A549 (cell line): Measurements from ENCODE around the gene FAM53C. TPM values are rescaled to one million over a fixed set of nuclear protein-coding genes. Genes with fewer than 3 reads are reported as not detected.

Experiments used
- ATAC-seq, 2 experiments: fragments of 200-7000 bp in 1 of 2; fragments of >200 bp in 1 of 2; cut with Nextera tagmentation in 1 of 2; cut with Tn5 transposase in 1 of 2; 3 replicates each; pipeline versions ENCODE4 v1.8.0 to v1.9.1; 2018 to 2020; ENCODE audit warnings: mild to moderate bottlenecking in 1 of 2, moderate library complexity in 1 of 2
- CTCF ChIA-PET: fragments of 300-600 bp; sonication (Branson Sonifier 250); formaldehyde crosslinking; extraction: SDS; loops from one replicate; lab custom pipeline; 2021; ENCODE audit warnings: antibody characterized with exemption, inconsistent platforms; lab: Yijun Ruan, JAX
- POLR2A ChIA-PET: fragments of 350-600 bp; formaldehyde crosslinking; extraction: SDS; loops from one replicate; lab custom pipeline; 2021; ENCODE audit warnings: antibody characterized with exemption, inconsistent platforms; lab: Yijun Ruan, JAX
- DNase-seq, 2 experiments: peaks; one replicate each; pipeline versions ENCODE4 v3.0.0 to v3.0.0-alpha.2; 2011 to 2016; ENCODE audit warnings: low read depth in 1 of 2, low spot score in 1 of 2
- FAIRE-seq: peaks from 2 replicates; lab custom pipeline; 2011; peaks lifted over from hg19 to GRCh38; lab: Jason Lieb, UNC
- H3K27ac ChIP-seq, 2 experiments: fragments of >200 bp; sonication (Bioruptor Twin); formaldehyde crosslinking; 3 replicates each; pipeline ENCODE4 v1.5.1; 2016 to 2017
- H3K4me1 ChIP-seq: fragments of >200 bp; sonication (Bioruptor Twin); formaldehyde crosslinking; 3 replicates; pipeline ENCODE4 v1.6.1; 2016
- H3K4me2 ChIP-seq: fragments of >200 bp; sonication (Bioruptor Twin); formaldehyde crosslinking; 3 replicates; pipeline ENCODE4 v1.6.1; 2016
- H3K4me3 ChIP-seq: fragments of >200 bp; sonication (Bioruptor Twin); formaldehyde crosslinking; 3 replicates; pipeline ENCODE4 v1.5.1; 2016
- H3K9me3 ChIP-seq: fragments of >200 bp; sonication (Bioruptor Twin); formaldehyde crosslinking; 3 replicates; pipeline ENCODE4 v1.6.1; 2016
- ATOH8 ChIP-seq: fragments of 250-450 bp; sonication (Bioruptor Pico); IDR thresholded peaks from 2 replicates; pipeline ENCODE4 v1.5.0; 2020; ENCODE audit warnings: low read depth, mild to moderate bottlenecking, moderate library complexity
- BCL3 ChIP-seq: fragments of >200 bp; sonication (Bioruptor Twin); formaldehyde crosslinking; IDR thresholded peaks from 3 replicates; pipeline ENCODE4 v1.6.1; 2016
- BHLHE40 ChIP-seq: IDR thresholded peaks from 2 replicates; pipeline ENCODE4 v1.6.1; 2012; ENCODE audit warnings: low read depth, low read length, inconsistent platforms
- CBX2 ChIP-seq: fragments of 200-600 bp; sonication (generic); IDR thresholded peaks from 2 replicates; pipeline ENCODE4 v1.6.1; 2016; ENCODE audit warnings: low read depth, mild to moderate bottlenecking, borderline replicate concordance
- CBX8 ChIP-seq: fragments of 200-600 bp; sonication (generic); IDR thresholded peaks from 2 replicates; pipeline ENCODE4 v1.6.1; 2016
- CEBPB ChIP-seq, 2 experiments: fragments of >200 bp in 1 of 2; sonication (Bioruptor Twin) in 1 of 2; formaldehyde crosslinking in 1 of 2; IDR thresholded peaks; 2 replicates each; pipeline ENCODE4 v1.6.1; 2012 to 2016
- CHD2 ChIP-seq: fragments of 150-350 bp; IDR thresholded peaks from 2 replicates; pipeline ENCODE4 v1.6.1; 2014; ENCODE audit warnings: low read length; ENCODE audit not compliant: partially characterized antibody
- E2F6 ChIP-seq: IDR thresholded peaks from 2 replicates; pipeline ENCODE4 v1.6.1; 2012; ENCODE audit warnings: low read depth, borderline replicate concordance
- ELK1 ChIP-seq: fragments of 150-350 bp; IDR thresholded peaks from 2 replicates; pipeline ENCODE4 v1.6.1; 2014; ENCODE audit warnings: low read depth, mild to moderate bottlenecking, low read length
- ESRRA ChIP-seq: fragments of 150-350 bp; IDR thresholded peaks from 2 replicates; pipeline ENCODE4 v1.6.1; 2014; ENCODE audit warnings: mild to moderate bottlenecking, low read length, borderline replicate concordance
- FOSB ChIP-seq: fragments of 250-450 bp; sonication (Bioruptor Pico); IDR thresholded peaks from 2 replicates; pipeline ENCODE4 v1.5.0; 2020; ENCODE audit warnings: mild to moderate bottlenecking, moderate library complexity
- FOXS1 ChIP-seq: fragments of 250-450 bp; sonication (Bioruptor Pico); IDR thresholded peaks from 2 replicates; pipeline ENCODE4 v1.5.0; 2020; ENCODE audit warnings: mild to moderate bottlenecking, moderate library complexity
- GATA3 ChIP-seq: IDR thresholded peaks from 2 replicates; pipeline ENCODE4 v1.6.1; 2012; ENCODE audit warnings: borderline replicate concordance
- HDAC2 ChIP-seq: fragments of 200-600 bp; sonication (generic); IDR thresholded peaks from 2 replicates; pipeline ENCODE4 v1.6.1; 2016
- HES2 ChIP-seq: fragments of >200 bp; sonication (Bioruptor Twin); formaldehyde crosslinking; IDR thresholded peaks from 2 replicates; pipeline ENCODE4 v1.6.1; 2016
- HOXB5 ChIP-seq: fragments of 250-450 bp; sonication (Bioruptor Pico); IDR thresholded peaks from 2 replicates; pipeline ENCODE4 v1.5.0; 2020; ENCODE audit warnings: mild to moderate bottlenecking, moderate library complexity
- JUN ChIP-seq, 2 experiments: fragments of >200 bp; sonication (Bioruptor Twin); formaldehyde crosslinking; IDR thresholded peaks; 2 replicates in 1 of 2; 3 replicates in 1 of 2; pipeline ENCODE4 v1.6.1; 2016 to 2017
- KDM5A ChIP-seq: fragments of 200-600 bp; sonication (generic); IDR thresholded peaks from 2 replicates; pipeline ENCODE4 v1.6.1; 2016; ENCODE audit warnings: antibody characterized with exemption, mild to moderate bottlenecking
- MAZ ChIP-seq: fragments of 150-350 bp; IDR thresholded peaks from 2 replicates; pipeline ENCODE4 v1.6.1; 2014; ENCODE audit warnings: antibody characterized with exemption, low read depth, low read length, borderline replicate concordance
- MYC ChIP-seq: IDR thresholded peaks from 2 replicates; pipeline ENCODE4 v1.6.1; 2012; ENCODE audit warnings: mild to moderate bottlenecking, inconsistent platforms, low read length, improper control_type of control experiment, borderline replicate concordance
- NFE2L2 ChIP-seq: fragments of 150-350 bp; conservative IDR thresholded peaks from 2 replicates; pipeline ENCODE4 v1.6.1; 2014; ENCODE audit warnings: low read length
- NPAS2 ChIP-seq: fragments of 250-450 bp; sonication (Bioruptor Pico); IDR thresholded peaks from 2 replicates; pipeline ENCODE4 v1.8.0; 2022; ENCODE audit warnings: mild to moderate bottlenecking, moderate library complexity, borderline replicate concordance
- NR3C1 ChIP-seq: fragments of >200 bp; sonication (Bioruptor Twin); formaldehyde crosslinking; IDR thresholded peaks from 3 replicates; pipeline ENCODE4 v1.6.1; 2017
- PHF8 ChIP-seq: fragments of 200-600 bp; sonication (generic); IDR thresholded peaks from 2 replicates; pipeline ENCODE4 v1.6.1; 2016; ENCODE audit warnings: low read depth, mild to moderate bottlenecking, antibody characterized with exemption, moderate library complexity, borderline replicate concordance
- POLR2A ChIP-seq: IDR thresholded peaks from 2 replicates; pipeline ENCODE4 v1.6.1; 2012; ENCODE audit warnings: mild to moderate bottlenecking, low read length
- RAD21 ChIP-seq, 2 experiments: fragments of >200 bp in 1 of 2; sonication (Bioruptor Twin) in 1 of 2; formaldehyde crosslinking in 1 of 2; IDR thresholded peaks in 1 of 2; conservative IDR thresholded peaks in 1 of 2; 2 replicates in 1 of 2; 3 replicates in 1 of 2; pipeline ENCODE4 v1.6.1; 2012 to 2018; ENCODE audit warnings: inconsistent platforms in 1 of 2
- RARB ChIP-seq: fragments of 250-450 bp; sonication (Bioruptor Pico); IDR thresholded peaks from 2 replicates; pipeline ENCODE4 v1.8.0; 2021; ENCODE audit warnings: mild to moderate bottlenecking, moderate library complexity
- REST ChIP-seq: fragments of 200-600 bp; sonication (generic); IDR thresholded peaks from 2 replicates; pipeline ENCODE4 v1.6.1; 2016; ENCODE audit warnings: antibody characterized with exemption, mild to moderate bottlenecking, moderate library complexity
- TFCP2L1 ChIP-seq: fragments of 250-450 bp; sonication (Bioruptor Pico); IDR thresholded peaks from 2 replicates; pipeline ENCODE4 v1.5.0; 2021; ENCODE audit warnings: mild to moderate bottlenecking
- ZC3H11A ChIP-seq: fragments of 450-650 bp; IDR thresholded peaks from 2 replicates; pipeline ENCODE4 v1.6.1; 2014; ENCODE audit warnings: antibody characterized with exemption, mild to moderate bottlenecking
- ZFP36 ChIP-seq: fragments of 450-650 bp; IDR thresholded peaks from 2 replicates; pipeline ENCODE4 v1.6.1; 2014; ENCODE audit warnings: borderline replicate concordance; ENCODE audit not compliant: partially characterized antibody
- ZNF302 ChIP-seq: fragments of 250-450 bp; sonication (Bioruptor Pico); IDR thresholded peaks from 2 replicates; pipeline ENCODE4 v1.9.0; 2021; ENCODE audit warnings: inconsistent platforms, mild to moderate bottlenecking, moderate library complexity
- WGBS: methylation state at CpG from one replicate; pipeline ENCODE4 v1.1.6; 2017; ENCODE audit errors: missing lambda C conversion rate; 5-methylcytosine and 5-hydroxymethylcytosine counted together
- polyA minus RNA-seq: library from RNA; depleted of rRNA, polyadenylated mRNA; stranded (reverse); fragments of >200 nt; gene quantifications from 2 replicates; pipeline ENCODE4 v1.2.3, GENCODE V29; 2011; rRNA and poly(A)+ RNA removed
- polyA plus RNA-seq, 4 experiments: library from polyadenylated mRNA; depleted of rRNA in 3 of 4; stranded (reverse); fragments of >200 nt; fragmentation: RNase III in 1 of 4; extraction: RNeasy Plus Mini Kit Qiagen cat#74134 plus additional on column Dnase treatment in 1 of 4; gene quantifications; 2 replicates in 3 of 4; 3 replicates in 1 of 4; pipeline ENCODE4 v1.2.3, GENCODE V29; 2011 to 2017

Gene FAM53C
- 24.5 and 24.9 TPM in 2 replicates for polyA plus RNA-seq (2011; rRNA removed)
- 13.4 and 18.7 TPM in 2 replicates for polyA plus RNA-seq (2012; cell fraction: cytosol; rRNA removed)
- polyA plus RNA-seq (2012; cell fraction: nucleus; rRNA removed): 29.8 and 32.6 TPM in 2 replicates
- 21.9 to 25.7 TPM (median 24.7 TPM) in 3 replicates for polyA plus RNA-seq (2017; fragmentation: RNase III; extraction: RNeasy Plus Mini Kit Qiagen cat#74134 plus additional on column Dnase treatment)
- 27.2 and 29.0 TPM in 2 replicates for polyA minus RNA-seq

- Histone ChIP-seq H3K27ac (peak within 1 kb of the TSS; percentile 92 to 99), H3K9me3 (no peaks in the 10 kb centered on the region), H3K4me1 (peaks cover 26% of the 10 kb centered on the region; the same call in 2 of the 3 replicates), H3K4me2 (peak within 1 kb of the TSS; percentile 96), H3K4me3 (peak within 1 kb of the TSS; percentile 82)
- peak; percentile 84 to 93 for DNase-seq
- FAIRE-seq: no peak
- POLR2A ChIA-PET: interaction anchor here (0.5 to 3.6 kb wide), 17 partner anchors 11 to 223 kb away, joined by 3 to 68 read pairs (median 4); partner anchors contain the start of genes BRD8, CDC23, EGR1 and ETF1
- peak; percentile 88 to 95 for ATAC-seq
- WGBS: under 1% methylated on average over 19 of the region's 56 CpGs
- CTCF ChIA-PET: interaction anchor here (0.8 to 13.3 kb wide), 3 partner anchors 15 to 158 kb away, joined by 3 to 197 read pairs (median 5); partner anchors contain the start of gene KDM3B
- TF ChIP-seq CHD2: peak; percentile 53
- TF ChIP-seq REST: peak; percentile 38; the same call in 1 of the 2 replicates
- TF ChIP-seq ATOH8 (CRISPR knock-in tag): peak; percentile 70; the same call in 1 of the 2 replicates
- TF ChIP-seq ELK1: no peak
- TF ChIP-seq BCL3: peak; percentile 95
- TF ChIP-seq JUN (IDR thresholded peaks at IDR 0.05): peak; percentile 60 to 94; a peak in 4 of 5 replicates
- no peak for TF ChIP-seq CBX8
- TF ChIP-seq TFCP2L1 (CRISPR knock-in tag): peak; percentile 98
- TF ChIP-seq CEBPB (IDR thresholded peaks at IDR 0.05): no peak
- TF ChIP-seq MYC: no peak
- TF ChIP-seq HDAC2: no peak
- TF ChIP-seq PHF8: peak; percentile 99
- TF ChIP-seq ESRRA: no peak
- TF ChIP-seq HOXB5 (CRISPR knock-in tag): peak; percentile 77; the same call in 1 of the 2 replicates
- TF ChIP-seq MAZ: peak; percentile 50; the same call in 1 of the 2 replicates
- TF ChIP-seq POLR2A: peak; percentile 100
- peak; percentile 78; the same call in 1 of the 2 replicates for TF ChIP-seq FOXS1 (CRISPR knock-in tag)
- TF ChIP-seq FOSB: peak; percentile 77
- TF ChIP-seq KDM5A: no peak
- peak; percentile 97 for TF ChIP-seq GATA3
- TF ChIP-seq RARB (CRISPR knock-in tag): peak; percentile 72
- TF ChIP-seq E2F6: 0 out of 2 replicates have a peak, but pooled peaks have one; percentile 22
- no peak for TF ChIP-seq HES2
- TF ChIP-seq NFE2L2: no peak
- no peak for TF ChIP-seq NR3C1
- TF ChIP-seq CBX2: peak; percentile 37; the same call in 1 of the 2 replicates
- no peak for TF ChIP-seq ZFP36
- no peak for TF ChIP-seq ZNF302 (CRISPR knock-in tag)
- TF ChIP-seq RAD21 (conservative IDR thresholded peaks at IDR 0.05 in 1 of 2, IDR thresholded peaks at IDR 0.05 in 1 of 2): no peak; a peak in 1 of 5 replicates
- TF ChIP-seq BHLHE40: peak; percentile 65
- no peak for TF ChIP-seq ZC3H11A
- TF ChIP-seq NPAS2: no peak
Measured at GRCh38 chr5:138337685-138338410, at the start of gene FAM53C. FAM53C (plus strand) TSS chr5:138338266; CDS start chr5:138341336, 3,070 bp downstream.
